Activated CD8-positive, alpha-beta memory T cell treated with anti-CD3 and anti-CD28 coated beads for 36 hours (primary cell): ENCODE measurements around the gene SOBP. TPM values are rescaled to one million over a fixed set of nuclear protein-coding genes. Genes with fewer than 3 reads are reported as not detected.

ENCODE experiments used
- CTCF ChIA-PET: fragments of 350-600 bp; sonication (Branson Sonifier 250); formaldehyde crosslinking; loops from one replicate; lab custom pipeline; 2021; ENCODE audit warnings: antibody characterized with exemption; lab: Charles Lee
- POLR2A ChIA-PET: fragments of 350-600 bp; sonication (Branson Sonifier 250); formaldehyde crosslinking; loops from one replicate; lab custom pipeline; 2021; ENCODE audit warnings: antibody characterized with exemption; lab: Charles Lee
- total RNA-seq, 2 experiments: library from RNA; stranded (reverse); gene quantifications; one replicate each; pipeline ENCODE4 v1.2.3, GENCODE V29; 2021

SOBP gene
- total RNA-seq, 2 experiments from 2014 or later, result 1.0 to 1.6 TPM

- ChIA-PET CTCF (interaction anchor here (0.7 to 2.1 kb wide), 2 partner anchors 10 to 12 kb away, joined by 3 to 5 read pairs; no protein-coding TSS in a partner anchor), POLR2A (interaction anchor here (1.0 to 1.2 kb wide), 2 partner anchors 81 to 542 kb away, joined by 3 to 4 read pairs; no protein-coding TSS in a partner anchor)
Measured at GRCh38 chr6:107657755-107658461, 168.0 kb downstream of the SOBP start.

DNA sequence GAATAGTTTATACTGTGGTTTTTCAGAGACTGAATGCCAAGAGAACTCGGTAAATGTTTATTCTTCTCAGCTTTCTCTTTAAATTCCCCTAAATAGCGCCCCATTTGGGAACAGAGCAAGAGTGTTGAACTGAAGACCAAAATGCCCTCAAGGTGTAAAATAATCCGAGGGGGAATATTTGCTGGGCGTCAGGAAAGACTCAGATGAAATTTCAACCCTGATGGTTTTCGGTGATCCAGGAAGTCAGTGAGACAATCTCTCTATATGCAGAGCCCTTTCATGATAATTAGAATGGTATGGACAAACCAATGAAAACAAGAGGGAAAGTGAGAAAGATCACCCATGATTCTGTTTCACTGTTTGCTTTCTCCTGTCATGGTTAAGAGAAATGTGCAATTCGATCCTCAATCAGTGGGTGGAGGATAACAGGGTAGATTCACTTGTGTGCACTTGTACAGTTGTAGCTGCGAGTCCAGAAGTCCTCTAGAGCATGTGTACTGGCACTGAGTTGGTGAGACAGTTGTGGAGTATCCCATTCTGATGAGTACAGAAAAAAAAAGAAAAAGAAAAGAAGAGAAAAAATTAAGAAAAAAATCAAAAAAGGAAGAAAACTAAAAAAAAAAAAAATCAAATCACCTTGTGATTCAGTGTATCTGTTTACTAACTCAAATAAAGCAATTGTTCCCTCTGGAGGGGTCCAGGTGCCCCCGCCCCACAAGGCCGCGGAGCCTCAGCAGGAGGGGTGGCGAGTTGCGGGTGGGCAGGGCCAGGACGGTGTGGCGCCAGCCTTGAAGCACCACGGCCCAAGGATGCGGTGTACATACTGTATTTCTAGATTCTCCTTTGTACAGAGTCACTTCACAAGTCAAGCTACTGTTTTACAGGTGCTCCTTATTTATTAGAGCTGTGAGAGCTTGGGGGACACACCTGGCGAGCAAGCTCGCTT is 169.3 kb downstream of the SOBP start:
- ChIA-PET POLR2A (no interaction called here), CTCF (interaction anchor here (0.6 to 0.7 kb wide), 2 partner anchors 64 to 421 kb away, joined by 4 read pairs; no protein-coding TSS in a partner anchor)

GRCh38 chr6:107660839-107661238 is 170.9 kb downstream of the SOBP start:
- POLR2A ChIA-PET, result no interaction called here

DNA sequence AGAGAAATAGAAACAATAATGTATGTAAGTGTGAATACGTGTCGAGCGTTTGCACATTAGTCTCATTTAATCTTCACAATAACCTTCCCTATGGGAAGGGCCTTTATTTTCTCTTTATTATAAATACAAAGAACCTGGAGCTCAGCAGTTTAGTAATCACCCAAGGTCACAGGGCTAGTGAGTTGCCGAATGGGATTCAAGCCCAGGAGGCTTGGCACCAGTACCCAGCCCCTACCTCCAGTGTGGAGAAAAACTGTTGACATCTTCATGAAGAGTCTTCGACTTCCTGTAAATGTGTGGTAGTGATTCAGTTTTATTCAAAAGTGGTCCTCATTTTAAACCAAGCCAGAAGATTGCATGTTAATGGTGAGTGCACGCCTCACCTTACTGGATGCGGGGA is 171.4 kb downstream of the SOBP start:
- POLR2A ChIA-PET, result no interaction called here

More at GRCh38 chr6:107660839-107661238, 170.9 kb downstream of the SOBP start:
- CTCF ChIA-PET, result no interaction called here

GRCh38 chr6:107662333-107662732 is 172.4 kb downstream of the SOBP start:
- CTCF ChIA-PET, result no interaction called here
- POLR2A ChIA-PET, result no interaction called here

More for the DNA sequence above, 171.4 kb downstream of the SOBP start:
- CTCF ChIA-PET, result no interaction called here

DNA sequence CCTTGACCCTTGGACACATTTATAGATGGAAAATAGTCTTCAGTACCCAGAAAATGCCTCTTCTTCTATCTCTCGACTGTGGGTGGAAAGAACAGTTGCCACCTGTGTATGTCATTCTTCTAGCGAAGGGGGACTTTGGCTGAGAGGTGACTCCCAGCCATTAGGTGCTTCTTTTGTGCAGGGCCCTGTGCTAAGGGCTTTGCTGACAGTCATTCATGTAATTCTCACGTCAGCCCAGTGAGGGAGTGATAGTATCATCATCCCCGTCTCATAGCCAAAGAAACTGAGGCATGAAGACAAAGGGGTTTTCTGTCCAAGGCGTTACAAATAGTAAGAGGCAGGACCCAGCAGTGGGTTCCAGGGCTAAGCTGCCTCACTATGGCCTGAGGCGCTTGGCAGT is 173.4 kb downstream of the SOBP start:
- POLR2A ChIA-PET, result no interaction called here
- CTCF ChIA-PET, result no interaction called here

DNA sequence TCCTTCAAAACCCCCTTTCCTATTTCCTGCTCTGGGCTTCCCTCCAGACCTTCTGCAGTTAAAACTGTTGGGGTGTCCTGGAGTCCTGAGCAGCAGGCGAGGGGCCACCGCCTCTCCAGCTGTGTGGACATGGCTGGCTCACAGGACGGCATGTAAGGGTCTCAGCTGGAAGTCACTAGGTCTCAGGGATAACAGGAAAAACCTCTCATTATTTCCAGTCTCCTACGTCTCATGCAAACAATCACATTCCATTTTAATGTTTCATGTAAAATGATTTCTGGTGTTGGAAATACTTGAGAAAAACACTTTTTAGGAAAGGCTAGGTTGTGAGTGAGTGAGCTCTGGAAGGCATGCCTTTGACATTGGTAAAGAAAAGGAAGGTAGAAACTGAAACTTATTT is 175.5 kb downstream of the SOBP start:
- ChIA-PET POLR2A (no interaction called here), CTCF (interaction anchor here (0.6 kb wide), 1 partner anchor 98 kb away, joined by 4 read pairs; no protein-coding TSS in a partner anchor)

- ChIA-PET CTCF (interaction anchor here (0.6 kb wide), 2 partner anchors 97 to 1215 kb away, joined by 4 read pairs; no protein-coding TSS in a partner anchor), POLR2A (no interaction called here)
Measured at GRCh38 chr6:107666084-107666980, 176.4 kb downstream of the SOBP start.

GRCh38 chr6:107666981-107667601 is 177.2 kb downstream of the SOBP start:
- POLR2A ChIA-PET, result no interaction called here
- CTCF ChIA-PET, result interaction anchor here (1.2 kb wide), 1 partner anchor 9 kb away, joined by 3 read pairs; no protein-coding TSS in a partner anchor

GRCh38 chr6:107667790-107668189 is 177.9 kb downstream of the SOBP start:
- CTCF ChIA-PET, result interaction anchor here (1.2 kb wide), 1 partner anchor 10 kb away, joined by 3 read pairs; no protein-coding TSS in a partner anchor
- POLR2A ChIA-PET, result no interaction called here

DNA sequence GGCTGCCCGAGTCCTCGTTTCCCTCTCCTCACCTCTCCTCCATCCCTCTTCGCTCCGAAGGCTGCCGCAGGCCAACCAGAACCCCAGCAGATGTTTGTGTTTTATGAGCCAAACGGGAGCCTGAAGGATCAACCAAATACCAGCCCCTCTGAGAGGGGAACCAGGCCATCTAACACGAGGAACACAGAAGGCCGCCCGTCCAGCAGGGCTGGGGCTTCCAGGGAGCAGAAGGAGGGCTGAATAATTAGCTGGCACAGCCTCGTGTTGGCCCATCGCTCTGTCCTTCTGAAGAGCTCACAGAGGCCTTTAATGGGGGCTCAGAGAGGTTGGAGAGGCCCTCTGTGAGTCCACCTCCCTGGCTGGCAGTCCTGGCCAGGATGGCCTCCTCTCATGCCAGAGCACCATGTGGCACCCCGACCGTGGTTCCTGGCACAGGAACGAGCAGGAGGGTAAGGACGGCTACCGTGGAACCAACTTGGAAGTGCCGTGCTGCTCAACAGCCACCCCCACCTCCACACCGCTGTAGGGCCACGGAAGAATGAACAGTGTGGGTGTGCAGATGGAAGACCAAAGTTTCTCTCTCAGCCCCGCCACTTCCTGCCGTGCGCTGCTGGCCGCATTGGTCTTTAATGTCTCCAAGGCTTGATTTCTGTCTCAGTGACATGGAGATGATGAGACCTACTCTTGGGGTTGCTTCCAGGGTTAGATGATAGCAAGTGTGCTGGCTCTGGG is 179.0 kb downstream of the SOBP start:
- CTCF ChIA-PET, result interaction anchor here (1.0 to 2.2 kb wide), 4 partner anchors 12 to 350 kb away, joined by 3 to 6 read pairs (median 4); no protein-coding TSS in a partner anchor
- POLR2A ChIA-PET, result no interaction called here

DNA sequence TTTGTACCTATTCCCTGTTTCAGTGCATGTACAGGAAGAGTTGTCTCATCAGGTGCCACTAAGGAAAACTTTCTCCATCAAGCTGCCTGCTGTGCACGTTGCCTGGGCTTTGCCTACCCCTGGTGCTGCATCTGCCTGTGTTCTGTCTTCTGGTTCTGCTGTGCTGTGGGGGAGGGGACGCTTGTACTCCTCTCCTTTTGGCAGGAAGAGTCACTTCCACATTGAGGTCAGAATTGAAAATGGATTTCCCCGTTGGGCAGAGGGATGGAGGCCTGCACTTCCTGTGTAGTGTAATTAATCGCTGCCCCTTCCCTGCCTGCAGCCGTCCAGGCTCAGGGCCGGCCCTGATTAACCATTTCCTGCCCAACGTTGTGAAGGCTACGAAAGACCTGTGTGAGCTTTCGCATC is 180.9 kb downstream of the SOBP start:
- CTCF ChIA-PET, result no interaction called here
- POLR2A ChIA-PET, result no interaction called here

DNA sequence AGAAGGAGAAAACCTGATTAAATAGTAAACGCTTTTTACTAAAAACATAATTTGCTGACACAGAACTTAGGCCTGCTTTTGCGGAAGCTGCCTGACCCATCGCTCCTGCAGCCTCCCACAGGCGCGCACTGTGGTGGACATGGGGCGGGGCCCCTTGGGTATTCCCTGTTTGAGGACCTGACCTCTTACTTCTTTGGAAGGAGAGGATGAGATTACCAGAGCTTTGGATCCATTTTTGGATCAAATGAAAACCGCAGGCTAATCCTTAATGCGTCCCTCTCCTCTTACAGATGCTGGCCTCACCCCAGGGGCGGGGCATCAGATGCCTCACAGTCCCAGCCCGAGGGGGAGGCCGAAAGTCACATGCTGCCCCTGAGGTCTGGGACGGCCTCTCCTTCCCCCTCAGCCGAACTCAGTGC is 183.2 kb downstream of the SOBP start:
- POLR2A ChIA-PET, result no interaction called here
- CTCF ChIA-PET, result interaction anchor here (1.3 to 1.8 kb wide), 2 partner anchors 20 to 25 kb away, joined by 3 to 4 read pairs; no protein-coding TSS in a partner anchor

DNA sequence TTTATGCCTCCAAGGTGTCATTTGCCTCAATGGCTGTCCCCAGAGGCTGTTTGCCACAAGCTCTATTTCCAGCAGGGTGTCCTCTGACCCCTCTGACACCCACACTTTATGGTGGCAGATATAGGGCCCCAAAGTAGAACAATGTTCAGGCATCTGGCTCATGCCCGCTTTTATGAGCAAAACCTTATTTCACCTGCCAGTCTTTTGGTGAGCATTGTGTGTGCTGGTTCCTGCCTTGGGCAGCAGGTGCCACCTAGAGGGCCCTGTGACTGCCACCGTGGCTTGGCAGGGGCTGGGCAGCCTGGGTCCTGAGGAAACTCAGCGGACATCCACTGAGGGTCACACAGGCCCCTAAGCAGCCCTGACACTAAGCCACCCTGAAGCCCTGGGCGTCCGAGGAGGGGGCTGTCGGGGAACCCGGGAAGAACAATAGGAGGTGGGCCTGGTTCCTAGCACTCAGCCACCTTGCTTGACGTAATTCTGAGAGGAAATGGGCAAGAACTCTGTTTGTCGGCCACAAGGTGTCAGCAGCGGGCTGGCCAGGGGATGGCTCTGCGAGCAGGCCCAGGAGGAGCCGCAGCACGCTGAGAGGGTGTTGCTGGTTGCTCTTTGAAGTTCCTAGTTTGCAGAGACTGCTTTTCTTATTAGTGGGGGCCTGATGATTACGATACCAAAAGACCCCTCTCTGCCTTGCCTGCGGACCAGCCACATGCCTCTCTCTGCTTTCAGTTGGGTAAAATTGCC is 185.2 kb downstream of the SOBP start:
- ChIA-PET CTCF (interaction anchor here (0.7 to 3.1 kb wide), 11 partner anchors 15 to 195 kb away, joined by 3 to 16 read pairs (median 3); no protein-coding TSS in a partner anchor), POLR2A (no interaction called here)

DNA sequence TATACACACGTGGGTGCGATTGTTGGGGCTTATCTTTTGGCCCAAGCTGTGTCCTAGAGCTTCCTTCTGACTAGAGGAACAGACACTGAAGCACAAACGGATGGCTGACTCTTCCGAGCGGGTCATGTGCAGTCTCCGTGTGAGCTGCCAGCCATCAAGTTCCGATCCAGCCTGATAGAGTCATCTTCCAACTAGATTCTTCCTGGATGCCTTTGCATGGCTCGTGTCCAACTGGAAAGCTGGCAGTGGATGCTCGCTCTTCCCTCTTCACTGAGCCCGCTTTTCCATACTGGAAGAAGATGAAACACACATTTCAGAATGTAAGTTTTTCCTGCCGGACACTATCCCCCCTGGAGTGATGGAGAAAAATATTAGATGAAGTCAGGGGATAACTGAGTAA is 186.1 kb downstream of the SOBP start:
- CTCF ChIA-PET, result interaction anchor here (0.7 to 3.1 kb wide), 9 partner anchors 14 to 191 kb away, joined by 3 to 16 read pairs (median 3); no protein-coding TSS in a partner anchor
- POLR2A ChIA-PET, result no interaction called here

- POLR2A ChIA-PET, result no interaction called here
- CTCF ChIA-PET, result no interaction called here
Measured at GRCh38 chr6:107677399-107677798, 187.5 kb downstream of the SOBP start.

DNA sequence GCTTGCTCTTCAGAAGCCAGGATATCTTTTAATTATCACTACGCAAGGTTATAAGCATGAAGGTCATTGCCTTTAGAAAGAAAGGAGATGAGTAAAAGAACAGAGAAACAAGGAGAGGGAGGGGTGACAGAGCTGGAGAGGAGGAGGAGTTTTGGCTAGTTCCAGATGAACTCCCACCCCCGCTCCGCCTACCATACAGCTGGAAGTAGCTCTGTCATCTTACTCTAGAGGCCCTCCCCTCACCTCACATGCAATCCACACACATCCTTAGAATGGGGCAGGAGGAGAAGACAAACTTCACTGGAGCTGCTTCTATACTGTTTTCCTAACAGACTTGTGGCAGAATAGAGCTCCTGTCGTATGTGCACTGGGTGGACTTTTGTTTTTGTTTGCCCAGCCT is 189.5 kb downstream of the SOBP start:
- CTCF ChIA-PET, result interaction anchor here (0.9 to 1.6 kb wide), 5 partner anchors 11 to 168 kb away, joined by 3 to 7 read pairs (median 3); no protein-coding TSS in a partner anchor

More for the DNA sequence above, 189.5 kb downstream of the SOBP start:
- POLR2A ChIA-PET, result no interaction called here
